H9 (cell line): ENCODE measurements around the gene ULK4. TPM values are rescaled to one million over a fixed set of nuclear protein-coding genes. Genes with fewer than 3 reads are reported as not detected.

Source experiments
- DNase-seq: peaks from one replicate; pipeline ENCODE4 v3.0.0-alpha.2; 2017
- H2AFZ ChIP-seq: one replicate; pipeline ENCODE4 v1.6.1; 2013; ENCODE audit warnings: mild to moderate bottlenecking, low read length, control low read depth, moderate library complexity
- H2AK5ac ChIP-seq: 2 replicates; pipeline ENCODE4 v1.6.1; 2013; ENCODE audit warnings: low read length, control low read depth, mixed read lengths; ENCODE audit not compliant: insufficient read length
- H2BK120ac ChIP-seq: one replicate; pipeline ENCODE4 v1.6.1; 2013; ENCODE audit warnings: low read depth, mild to moderate bottlenecking, low read length, control low read depth, inconsistent platforms; ENCODE audit not compliant: poor library complexity, severe bottlenecking
- H2BK12ac ChIP-seq: 2 replicates; pipeline ENCODE4 v1.6.1; 2013; ENCODE audit warnings: low read length, control low read depth, mixed read lengths, low read depth; ENCODE audit not compliant: insufficient read length
- H2BK15ac ChIP-seq: 2 replicates; pipeline ENCODE4 v1.6.1; 2013; ENCODE audit warnings: low read depth, low read length, control low read depth
- H2BK20ac ChIP-seq: one replicate; pipeline ENCODE4 v1.6.1; 2013; ENCODE audit warnings: low read depth, mild to moderate bottlenecking, low read length, control low read depth, inconsistent platforms; ENCODE audit not compliant: poor library complexity, severe bottlenecking
- H2BK5ac ChIP-seq: 2 replicates; pipeline ENCODE4 v1.6.1; 2013; ENCODE audit warnings: low read length, control low read depth, mixed read lengths; ENCODE audit not compliant: insufficient read length
- H3K14ac ChIP-seq: 2 replicates; pipeline ENCODE4 v1.6.1; 2013; ENCODE audit warnings: low read length, control low read depth; ENCODE audit not compliant: insufficient read depth
- H3K18ac ChIP-seq: 2 replicates; pipeline ENCODE4 v1.6.1; 2013; ENCODE audit warnings: low read depth, mild to moderate bottlenecking, mixed read lengths, low read length, control low read depth; ENCODE audit not compliant: insufficient read length
- H3K23ac ChIP-seq: 2 replicates; pipeline ENCODE4 v1.6.1; 2013; ENCODE audit warnings: low read length, control low read depth, mixed read lengths, low read depth; ENCODE audit not compliant: insufficient read length
- H3K23me2 ChIP-seq: 2 replicates; pipeline ENCODE4 v1.6.1; 2013; ENCODE audit warnings: low read depth, mild to moderate bottlenecking, mixed read lengths, low read length, control low read depth; ENCODE audit not compliant: insufficient read length, poor library complexity, severe bottlenecking
- H3K27ac ChIP-seq: 2 replicates; pipeline ENCODE4 v1.5.1; 2013; ENCODE audit warnings: low read length, control low read depth, mixed read lengths, low read depth; ENCODE audit not compliant: insufficient read length
- H3K27me3 ChIP-seq: 2 replicates; pipeline ENCODE4 v1.6.1; 2013; ENCODE audit warnings: low read length, control low read depth, inconsistent platforms; ENCODE audit not compliant: insufficient read depth
- H3K4ac ChIP-seq: 2 replicates; pipeline ENCODE4 v1.6.1; 2013; ENCODE audit warnings: low read depth, mild to moderate bottlenecking, control low read depth, inconsistent platforms, low read length, moderate library complexity
- H3K4me1 ChIP-seq: 2 replicates; pipeline ENCODE4 v1.6.1; 2013; ENCODE audit warnings: low read length, control low read depth, inconsistent platforms; ENCODE audit not compliant: insufficient read depth
- H3K4me2 ChIP-seq: 2 replicates; pipeline ENCODE4 v1.6.1; 2013; ENCODE audit warnings: low read length, control low read depth, mixed read lengths; ENCODE audit not compliant: insufficient read length, insufficient read depth
- H3K56ac ChIP-seq: 2 replicates; pipeline ENCODE4 v1.6.1; 2013; ENCODE audit warnings: low read depth, mild to moderate bottlenecking, mixed read lengths, low read length, control low read depth; ENCODE audit not compliant: insufficient read length
- H3K79me1 ChIP-seq: 2 replicates; pipeline ENCODE4 v1.6.1; 2013; ENCODE audit warnings: low read depth, mild to moderate bottlenecking, moderate library complexity, low read length, control low read depth, inconsistent platforms; ENCODE audit not compliant: insufficient read depth, poor library complexity, severe bottlenecking
- H3K79me2 ChIP-seq: 2 replicates; pipeline ENCODE4 v1.6.1; 2013; ENCODE audit warnings: low read length, control low read depth, inconsistent platforms; ENCODE audit not compliant: insufficient read depth
- H3K9ac ChIP-seq: 2 replicates; pipeline ENCODE4 v1.6.1; 2013; ENCODE audit warnings: low read length, control low read depth, mixed read lengths; ENCODE audit not compliant: insufficient read length; ENCODE audit errors: extremely low read depth
- H3K9me3 ChIP-seq: one replicate; pipeline ENCODE4 v1.6.1; 2013; ENCODE audit warnings: low read depth, low read length, inconsistent platforms; ENCODE audit not compliant: control insufficient read depth
- H3T11ph ChIP-seq: one replicate; pipeline ENCODE4 v1.6.1; 2013; ENCODE audit warnings: mild to moderate bottlenecking, low read length, control low read depth, inconsistent platforms
- H4K20me1 ChIP-seq: one replicate; pipeline ENCODE4 v1.6.1; 2013; ENCODE audit not compliant: control insufficient read depth, insufficient read length, insufficient read depth
- H4K5ac ChIP-seq: 2 replicates; pipeline ENCODE4 v1.6.1; 2013; ENCODE audit warnings: low read depth, mild to moderate bottlenecking, mixed read lengths, low read length, control low read depth; ENCODE audit not compliant: insufficient read length
- H4K8ac ChIP-seq: replicated peaks from 2 replicates; pipeline ENCODE4 v1.6.1; 2013; ENCODE audit warnings: low read length, control low read depth, mixed read lengths, low read depth; ENCODE audit not compliant: insufficient read length
- H4K91ac ChIP-seq: 2 replicates; pipeline ENCODE4 v1.6.1; 2013; ENCODE audit warnings: low read depth, mild to moderate bottlenecking, moderate library complexity, mixed read lengths, low read length, control low read depth; ENCODE audit not compliant: insufficient read length
- H3K27ac Mint-ChIP-seq, 3 experiments: 2 replicates in 2 of 3; 3 replicates in 1 of 3; pipeline ENCODE4 v1.8.0; 2020 to 2021; ENCODE audit warnings: mixed read lengths in 3 of 3, mild to moderate bottlenecking in 1 of 3, moderate library complexity in 1 of 3
- H3K27me3 Mint-ChIP-seq: 2 replicates; pipeline ENCODE4 v1.8.0; 2021; ENCODE audit warnings: low read depth, mild to moderate bottlenecking, moderate library complexity, mixed read lengths
- H3K36me3 Mint-ChIP-seq, 3 experiments: 2 replicates in 2 of 3; 3 replicates in 1 of 3; pipeline ENCODE4 v1.8.0; 2020 to 2021; ENCODE audit warnings: low read depth in 3 of 3, mixed read lengths in 3 of 3; ENCODE audit not compliant: insufficient read depth in 1 of 3
- H3K4me1 Mint-ChIP-seq, 2 experiments: 2 replicates each; pipeline ENCODE4 v1.8.0; 2020; ENCODE audit warnings: mixed read lengths in 2 of 2
- H3K4me3 Mint-ChIP-seq, 2 experiments: 2 replicates in 1 of 2; 3 replicates in 1 of 2; pipeline ENCODE4 v1.8.0; 2020 to 2021; ENCODE audit warnings: mild to moderate bottlenecking in 2 of 2, mixed read lengths in 2 of 2, moderate library complexity in 1 of 2
- H3K9me3 Mint-ChIP-seq, 2 experiments: 2 replicates in 1 of 2; 3 replicates in 1 of 2; pipeline ENCODE4 v1.8.0; 2020; ENCODE audit warnings: mild to moderate bottlenecking in 2 of 2, mixed read lengths in 2 of 2, moderate library complexity in 1 of 2
- WGBS: extraction: QIAGEN DNeasy Blood & Tissue Kit; methylation state at CpG from one replicate; pipeline ENCODE4 v1.1.7; 2013; ENCODE audit warnings: missing lambda C conversion rate, low lambda C conversion rate, mixed read lengths; ENCODE audit not compliant: insufficient read length; ENCODE audit errors: extremely low coverage; 5-methylcytosine and 5-hydroxymethylcytosine counted together
- total RNA-seq: library from RNA; stranded (reverse); gene quantifications from 2 replicates; pipeline ENCODE4 v1.2.1, GENCODE V29; 2021
- TF ChIP-seq, protein P1 (sequence below): fragments of 200-600 bp; sonication (generic); conservative IDR thresholded peaks from 3 replicates; pipeline ENCODE4 v1.8.0; 2021; ENCODE audit warnings: antibody characterized with exemption, mild to moderate bottlenecking

Gene ULK4
- total RNA-seq, 1 experiment from 2014 or later, result 12.9 TPM

DNA sequence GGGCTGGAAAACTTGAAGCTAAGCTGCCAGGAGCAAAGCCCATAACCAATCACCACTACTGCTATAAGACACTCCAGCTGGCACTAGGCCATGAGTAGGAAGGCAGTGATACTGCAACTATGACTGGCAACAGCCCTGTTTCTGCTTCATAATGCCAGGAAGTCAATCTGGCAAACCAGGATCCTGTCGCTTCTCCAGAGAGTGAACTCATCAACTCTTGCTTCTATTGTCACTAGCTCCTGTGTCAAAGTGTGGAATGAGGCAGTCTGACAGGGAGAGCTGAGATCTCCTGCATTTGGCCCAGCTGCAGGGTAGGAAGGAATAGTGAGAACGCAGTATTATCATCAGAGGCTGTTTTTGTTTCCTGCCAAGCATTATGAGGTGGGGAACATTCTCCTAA, 657.3 kb downstream of the ULK4 start:
- no peak overlapping the region for H3K27ac Mint-ChIP-seq

More for the DNA sequence above, 657.3 kb downstream of the ULK4 start:
- Histone ChIP-seq H3K79me1 (no peaks in the 10 kb centered on the region), H3K79me2 (no peaks in the 10 kb centered on the region), H2BK5ac (no peak overlapping the region), H3T11ph (no peak overlapping the region), H2BK120ac (no peak overlapping the region), H3K4me1 (no peaks in the 10 kb centered on the region), H3K4me2 (no peak overlapping the region), H3K9me3 (no peaks in the 10 kb centered on the region), H3K27ac (no peak overlapping the region), H4K8ac (no peak overlapping the region), H2AK5ac (no peak overlapping the region), H3K9ac (no peak overlapping the region), H3K27me3 (no peaks in the 10 kb centered on the region), H2AFZ (no peak overlapping the region), H4K91ac (no peak overlapping the region), H3K4ac (no peak overlapping the region), H3K23me2 (no peaks in the 10 kb centered on the region), H3K18ac (no peak overlapping the region), H2BK20ac (no peak overlapping the region), H3K14ac (no peak overlapping the region), H2BK15ac (no peak overlapping the region), H4K20me1 (no peaks in the 10 kb centered on the region), H3K56ac (no peak overlapping the region), H3K23ac (no peak overlapping the region), H4K5ac (no peak overlapping the region), H2BK12ac (no peak overlapping the region)
- no peaks in the 10 kb centered on the region; the same call in 1 of the 2 replicates for H3K27me3 Mint-ChIP-seq
- H3K36me3 Mint-ChIP-seq, result peaks cover 0 to 6% (median 3%) of the 10 kb centered on the region in 3 experiments; a peak in 6 of 7 replicates
- H3K4me1 Mint-ChIP-seq, result no peaks in the 10 kb centered on the region
- H3K4me3 Mint-ChIP-seq, result no peak overlapping the region
- TF ChIP-seq, protein P1, sequence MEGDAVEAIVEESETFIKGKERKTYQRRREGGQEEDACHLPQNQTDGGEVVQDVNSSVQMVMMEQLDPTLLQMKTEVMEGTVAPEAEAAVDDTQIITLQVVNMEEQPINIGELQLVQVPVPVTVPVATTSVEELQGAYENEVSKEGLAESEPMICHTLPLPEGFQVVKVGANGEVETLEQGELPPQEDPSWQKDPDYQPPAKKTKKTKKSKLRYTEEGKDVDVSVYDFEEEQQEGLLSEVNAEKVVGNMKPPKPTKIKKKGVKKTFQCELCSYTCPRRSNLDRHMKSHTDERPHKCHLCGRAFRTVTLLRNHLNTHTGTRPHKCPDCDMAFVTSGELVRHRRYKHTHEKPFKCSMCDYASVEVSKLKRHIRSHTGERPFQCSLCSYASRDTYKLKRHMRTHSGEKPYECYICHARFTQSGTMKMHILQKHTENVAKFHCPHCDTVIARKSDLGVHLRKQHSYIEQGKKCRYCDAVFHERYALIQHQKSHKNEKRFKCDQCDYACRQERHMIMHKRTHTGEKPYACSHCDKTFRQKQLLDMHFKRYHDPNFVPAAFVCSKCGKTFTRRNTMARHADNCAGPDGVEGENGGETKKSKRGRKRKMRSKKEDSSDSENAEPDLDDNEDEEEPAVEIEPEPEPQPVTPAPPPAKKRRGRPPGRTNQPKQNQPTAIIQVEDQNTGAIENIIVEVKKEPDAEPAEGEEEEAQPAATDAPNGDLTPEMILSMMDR, result no peak
- peaks cover 5 to 6% of the 10 kb centered on the region in 2 experiments for H3K9me3 Mint-ChIP-seq
- DNase-seq, result no peak
- WGBS, result no CpG with 5 or more reads among the region's 2 CpGs
